PC-9 (cell line): Measurements from ENCODE around the gene ZNF335. TPM values are rescaled to one million over a fixed set of nuclear protein-coding genes. Genes with fewer than 3 reads are reported as not detected.
A peak's percentile ranks its signal among the peaks of the same experiment; 100 is the strongest.
"Not testable (repeated sequence)": the region's sequence is repeated elsewhere in the genome, so short reads cannot be mapped to it uniquely, and the experiment has no call there.

Source experiments
- BruUV-seq: library from RNA; stranded (reverse); fragments of 400-500 nt; replicated peaks from 2 replicates; lab custom pipeline; 2021; lab: Mats Ljungman, UMichigan
- CTCF ChIA-PET: fragments of 300-600 bp; sonication (Branson Sonifier 250); formaldehyde crosslinking; loops from one replicate; lab custom pipeline; 2022; ENCODE audit warnings: antibody characterized with exemption; lab: Charles Lee
- POLR2A ChIA-PET: fragments of 300-600 bp; sonication (Branson Sonifier 250); formaldehyde crosslinking; loops from one replicate; lab custom pipeline; 2022; ENCODE audit warnings: antibody characterized with exemption; ENCODE audit not compliant: unreplicated experiment; lab: Charles Lee
- DNase-seq, 2 experiments: peaks; one replicate each; pipeline versions ENCODE4 v3.0.0 to v3.0.0-alpha.2; 2015 to 2022; ENCODE audit warnings: mixed read lengths in 1 of 2
- H2AFZ ChIP-seq: fragments of 200-600 bp; sonication (generic); 2 replicates; pipeline ENCODE4 v1.8.1; 2017; ENCODE audit warnings: antibody characterized with exemption
- H3F3A ChIP-seq: fragments of 200-600 bp; sonication (generic); 2 replicates; pipeline ENCODE4 v1.8.1; 2017; ENCODE audit warnings: antibody characterized with exemption, mild to moderate bottlenecking, low read depth; ENCODE audit not compliant: insufficient read depth
- H3K27ac ChIP-seq: fragments of 200-600 bp; sonication (generic); 2 replicates; pipeline ENCODE4 v1.6.1; 2016; ENCODE audit warnings: mixed run types
- H3K27me3 ChIP-seq: fragments of 200-600 bp; sonication (generic); 2 replicates; pipeline ENCODE4 v1.6.1; 2016; ENCODE audit warnings: low read depth, mixed run types; ENCODE audit not compliant: insufficient read depth
- H3K36me3 ChIP-seq: fragments of 200-600 bp; sonication (generic); 2 replicates; pipeline ENCODE4 v1.6.1; 2016; ENCODE audit warnings: low read depth, mixed run types
- H3K4me1 ChIP-seq: fragments of 200-600 bp; sonication (generic); replicated peaks from 2 replicates; pipeline ENCODE4 v1.6.1; 2016; ENCODE audit warnings: mixed run types; ENCODE audit not compliant: insufficient read depth
- H3K4me2 ChIP-seq: fragments of 200-600 bp; sonication (generic); 2 replicates; pipeline ENCODE4 v1.6.1; 2017; ENCODE audit warnings: mixed run types
- H3K4me3 ChIP-seq: fragments of 200-600 bp; sonication (generic); 2 replicates; pipeline ENCODE4 v1.6.1; 2016; ENCODE audit warnings: mixed run types
- H3K79me2 ChIP-seq: fragments of 200-600 bp; sonication (generic); 2 replicates; pipeline ENCODE4 v1.6.1; 2017; ENCODE audit warnings: low read depth, mixed run types
- H3K9me2 ChIP-seq: fragments of 200-600 bp; sonication (generic); 2 replicates; pipeline ENCODE4 v1.8.1; 2017; ENCODE audit warnings: mild to moderate bottlenecking; ENCODE audit not compliant: insufficient read depth
- H3K9me3 ChIP-seq: fragments of 200-600 bp; sonication (generic); 2 replicates; pipeline ENCODE4 v1.8.1; 2016; ENCODE audit warnings: low read depth; ENCODE audit not compliant: insufficient read depth
- H4K20me1 ChIP-seq: fragments of 200-600 bp; sonication (generic); 2 replicates; pipeline ENCODE4 v1.8.1; 2017; ENCODE audit not compliant: insufficient read depth
- CTCF ChIP-seq: fragments of 200-600 bp; sonication (generic); conservative IDR thresholded peaks from 2 replicates; pipeline ENCODE4 v1.6.1; 2017; ENCODE audit warnings: mixed run types, antibody characterized with exemption, mild to moderate bottlenecking, moderate library complexity
- EZH2 ChIP-seq: fragments of 200-600 bp; sonication (generic); IDR thresholded peaks from 2 replicates; pipeline ENCODE4 v1.8.0; 2017; ENCODE audit warnings: antibody characterized with exemption, low read depth
- intact Hi-C: fragments of 100-400 bp; cut with micrococcal nuclease; formaldehyde crosslinking; loops from one replicate; pipeline ENCODE4 v1.10.0; 2022; ENCODE audit not compliant: unreplicated experiment
- total RNA-seq: library from RNA; stranded (reverse); gene quantifications from 2 replicates; pipeline ENCODE4 v1.2.3, GENCODE V29; 2021

ZNF335 gene
- total RNA-seq, 1 experiment from 2014 or later, result 16.3 TPM

GRCh38 chr20:45998337-45998736, 26.3 kb upstream of the ZNF335 start:
- ChIA-PET CTCF (interaction anchor here (0.6 kb wide), 1 partner anchor 349 kb away, joined by 8 read pairs; no protein-coding TSS in a partner anchor), POLR2A (no interaction called here)
- Histone ChIP-seq H3K79me2 (no peaks in the 10 kb centered on the region), H3K9me2 (no peaks in the 10 kb centered on the region), H3K9me3 (no peaks in the 10 kb centered on the region), H3K4me2 (no peak overlapping the region), H2AFZ (no peak overlapping the region), H3F3A (peaks cover 33% of the 10 kb centered on the region), H3K4me1 (peaks cover 40% of the 10 kb centered on the region), H3K27me3 (no peaks in the 10 kb centered on the region), H4K20me1 (no peaks in the 10 kb centered on the region), H3K4me3 (no peak overlapping the region), H3K36me3 (no peaks in the 10 kb centered on the region), H3K27ac (no peak overlapping the region)
- intact Hi-C loops, result loop anchor here (10.0 kb wide), 1 partner anchor 404 kb away; no protein-coding TSS in a partner anchor
- BruUV-seq, result no TSS peak
- DNase-seq, result no peak
- no peak for TF ChIP-seq EZH2
- TF ChIP-seq CTCF, result no peak

- no peak overlapping the region for H3K4me2 ChIP-seq
- H3K79me2 ChIP-seq, result no peaks in the 10 kb centered on the region
- peaks cover 38% of the 10 kb centered on the region for H3F3A ChIP-seq
- H4K20me1 ChIP-seq, result no peaks in the 10 kb centered on the region
- H3K4me3 ChIP-seq, result no peak overlapping the region
- TF ChIP-seq EZH2 (no peak), CTCF (no peak)
- peaks cover 45% of the 10 kb centered on the region for H3K4me1 ChIP-seq
- H3K36me3 ChIP-seq, result no peaks in the 10 kb centered on the region
- no peaks in the 10 kb centered on the region for H3K27me3 ChIP-seq
- intact Hi-C loops, result loop anchor here (10.0 kb wide), 1 partner anchor 402 kb away; no protein-coding TSS in a partner anchor
- no peaks in the 10 kb centered on the region for H3K9me2 ChIP-seq
- no TSS peak for BruUV-seq
- H3K27ac ChIP-seq, result no peak overlapping the region
- POLR2A ChIA-PET, result no interaction called here
- DNase-seq, result no peak
- no peak overlapping the region for H2AFZ ChIP-seq
- no peaks in the 10 kb centered on the region for H3K9me3 ChIP-seq
- CTCF ChIA-PET, result interaction anchor here (0.5 to 0.6 kb wide), 2 partner anchors 8 to 139 kb away, joined by 3 to 7 read pairs; no protein-coding TSS in a partner anchor
These were observed 25.2 kb upstream of the ZNF335 start for GRCh38 chr20:45997187-45997586.

GRCh38 chr20:45995495-45996097, 23.6 kb upstream of the ZNF335 start:
- H3K9me2 ChIP-seq, BruUV-seq, H3K36me3 ChIP-seq, H3K9me3 ChIP-seq, H3K27me3 ChIP-seq, H4K20me1 ChIP-seq, H3K79me2 ChIP-seq, H3K4me3 ChIP-seq, H2AFZ ChIP-seq: not testable (repeated sequence)
- CTCF ChIA-PET, result interaction anchor here (0.9 kb wide), 1 partner anchor 26 kb away, joined by 4 read pairs; no protein-coding TSS in a partner anchor
- peak; percentile 48 to 97 for DNase-seq
- H3F3A ChIP-seq, result peaks cover 38% of the 10 kb centered on the region
- intact Hi-C loops, result loop anchor here (10.0 kb wide), 1 partner anchor 401 kb away; no protein-coding TSS in a partner anchor
- H3K4me2 ChIP-seq, result peak overlapping the region; percentile 58
- peaks cover 50% of the 10 kb centered on the region for H3K4me1 ChIP-seq
- POLR2A ChIA-PET, result interaction anchor here (0.7 kb wide), 1 partner anchor 177 kb away, joined by 3 read pairs; no protein-coding TSS in a partner anchor
- H3K27ac ChIP-seq, result peak overlapping the region; percentile 44
